ENCODE results near the gene KIAA1755.

Gene KIAA1755

GRCh38 chr20:38304845-38305447 lies 44.4 kb upstream of the KIAA1755 start:
- Histone ChIP-seq H3K4me3 (ENCODE audit: insufficient read length, low read depth) (no peak overlapping the region), H3K9me3 (ENCODE audit: insufficient read depth, low read length) (peaks cover 10% of the 10 kb centered on the region; the same call in 1 of the 2 replicates), H3K9ac (ENCODE audit: insufficient read length, low read depth) (no peak overlapping the region), H3K4me1 (ENCODE audit: insufficient read depth, insufficient read length) (peaks cover 2% of the 10 kb centered on the region), H3K27me3 (ENCODE audit: insufficient read depth, insufficient read length) (peaks cover 3% of the 10 kb centered on the region), H3K36me3 (ENCODE audit: insufficient read depth, insufficient read length, low read length) (no peaks in the 10 kb centered on the region)
- DNase-seq (ENCODE audit: low read depth, low spot score): peak; percentile 27
- TF ChIP-seq ZNF274 (IDR thresholded peaks at IDR 0.05; ENCODE audit: low read depth, low read length) (no peak), YY1 (IDR thresholded peaks at IDR 0.05; ENCODE audit: insufficient read depth, insufficient read length) (no peak), SUZ12 (IDR thresholded peaks at IDR 0.05; ENCODE audit: extremely low read depth, insufficient read depth, insufficient read length) (no peak)

- H3K27me3 ChIP-seq (ENCODE audit: insufficient read depth, insufficient read length): peaks cover 3% of the 10 kb centered on the region
- H3K4me3 ChIP-seq (ENCODE audit: insufficient read length, low read depth): no peak within 1 kb of the TSS
- H3K9me3 ChIP-seq (ENCODE audit: insufficient read depth, low read length): peaks cover 6% of the 10 kb centered on the region; the same call in 1 of the 2 replicates
- DNase-seq (ENCODE audit: low read depth, low spot score): no peak
- H3K36me3 ChIP-seq (ENCODE audit: insufficient read depth, insufficient read length, low read length): no peaks in the 10 kb centered on the region
- H3K4me1 ChIP-seq (ENCODE audit: insufficient read depth, insufficient read length): peaks cover 5% of the 10 kb centered on the region
- no peak within 1 kb of the TSS for H3K9ac ChIP-seq (ENCODE audit: insufficient read length, low read depth)
- no peak for TF ChIP-seq SUZ12 (IDR thresholded peaks at IDR 0.05; ENCODE audit: extremely low read depth, insufficient read depth, insufficient read length)
These were observed 43.4 kb upstream of the KIAA1755 start, which contains the start of gene BPI for GRCh38 chr20:38303908-38304379. BPI (plus strand) TSS chr20:38304156; CDS start chr20:38304224, 68 bp downstream.

- Histone ChIP-seq H3K9ac (ENCODE audit: insufficient read length, low read depth) (no peak overlapping the region), H3K36me3 (ENCODE audit: insufficient read depth, insufficient read length, low read length) (no peaks in the 10 kb centered on the region), H3K27me3 (ENCODE audit: insufficient read depth, insufficient read length) (peaks cover 3% of the 10 kb centered on the region), H3K4me1 (ENCODE audit: insufficient read depth, insufficient read length) (peaks cover 9% of the 10 kb centered on the region), H3K9me3 (ENCODE audit: insufficient read depth, low read length) (no peaks in the 10 kb centered on the region), H3K4me3 (ENCODE audit: insufficient read length, low read depth) (no peak overlapping the region)
- TF ChIP-seq SUZ12 (IDR thresholded peaks at IDR 0.05; ENCODE audit: extremely low read depth, insufficient read depth, insufficient read length): no peak
- no peak for TF ChIP-seq ZNF274 (IDR thresholded peaks at IDR 0.05; ENCODE audit: low read depth, low read length)
- no peak for TF ChIP-seq YY1 (IDR thresholded peaks at IDR 0.05; ENCODE audit: insufficient read depth, insufficient read length)
- no peak for DNase-seq (ENCODE audit: low read depth, low spot score)
These were observed 42.3 kb upstream of the KIAA1755 start for GRCh38 chr20:38302786-38303185.

GRCh38 chr20:38301309-38301708 lies 40.8 kb upstream of the KIAA1755 start:
- Histone ChIP-seq H3K9ac (ENCODE audit: insufficient read length, low read depth) (no peak overlapping the region), H3K27me3 (ENCODE audit: insufficient read depth, insufficient read length) (peaks cover 3% of the 10 kb centered on the region), H3K4me3 (ENCODE audit: insufficient read length, low read depth) (no peak overlapping the region), H3K9me3 (ENCODE audit: insufficient read depth, low read length) (no peaks in the 10 kb centered on the region), H3K4me1 (ENCODE audit: insufficient read depth, insufficient read length) (peaks cover 9% of the 10 kb centered on the region), H3K36me3 (ENCODE audit: insufficient read depth, insufficient read length, low read length) (no peaks in the 10 kb centered on the region)
- TF ChIP-seq ZNF274 (IDR thresholded peaks at IDR 0.05; ENCODE audit: low read depth, low read length) (no peak), YY1 (IDR thresholded peaks at IDR 0.05; ENCODE audit: insufficient read depth, insufficient read length) (no peak), SUZ12 (IDR thresholded peaks at IDR 0.05; ENCODE audit: extremely low read depth, insufficient read depth, insufficient read length) (no peak)
- DNase-seq (ENCODE audit: low read depth, low spot score): no peak

- H3K36me3 ChIP-seq (ENCODE audit: insufficient read depth, insufficient read length, low read length): no peaks in the 10 kb centered on the region
- no peak for DNase-seq (ENCODE audit: low read depth, low spot score)
- H3K9ac ChIP-seq (ENCODE audit: insufficient read length, low read depth): no peak overlapping the region
- TF ChIP-seq ZNF274 (IDR thresholded peaks at IDR 0.05; ENCODE audit: low read depth, low read length): no peak
- TF ChIP-seq SUZ12 (IDR thresholded peaks at IDR 0.05; ENCODE audit: extremely low read depth, insufficient read depth, insufficient read length): no peak
- TF ChIP-seq YY1 (IDR thresholded peaks at IDR 0.05; ENCODE audit: insufficient read depth, insufficient read length): no peak
- peaks cover 9% of the 10 kb centered on the region for H3K4me1 ChIP-seq (ENCODE audit: insufficient read depth, insufficient read length)
- peaks cover 3% of the 10 kb centered on the region for H3K27me3 ChIP-seq (ENCODE audit: insufficient read depth, insufficient read length)
- H3K9me3 ChIP-seq (ENCODE audit: insufficient read depth, low read length): no peaks in the 10 kb centered on the region
- no peak overlapping the region for H3K4me3 ChIP-seq (ENCODE audit: insufficient read length, low read depth)
These were observed 39.9 kb upstream of the KIAA1755 start for GRCh38 chr20:38300438-38300837.

- TF ChIP-seq YY1 (IDR thresholded peaks at IDR 0.05; ENCODE audit: insufficient read depth, insufficient read length) (no peak), SUZ12 (IDR thresholded peaks at IDR 0.05; ENCODE audit: extremely low read depth, insufficient read depth, insufficient read length) (no peak), ZNF274 (IDR thresholded peaks at IDR 0.05; ENCODE audit: low read depth, low read length) (no peak)
- peaks cover 3% of the 10 kb centered on the region for H3K27me3 ChIP-seq (ENCODE audit: insufficient read depth, insufficient read length)
- no peaks in the 10 kb centered on the region for H3K36me3 ChIP-seq (ENCODE audit: insufficient read depth, insufficient read length, low read length)
- H3K4me3 ChIP-seq (ENCODE audit: insufficient read length, low read depth): no peak overlapping the region
- H3K4me1 ChIP-seq (ENCODE audit: insufficient read depth, insufficient read length): peaks cover 9% of the 10 kb centered on the region
- no peaks in the 10 kb centered on the region for H3K9me3 ChIP-seq (ENCODE audit: insufficient read depth, low read length)
- H3K9ac ChIP-seq (ENCODE audit: insufficient read length, low read depth): no peak overlapping the region
- DNase-seq (ENCODE audit: low read depth, low spot score): no peak
These were observed 39.4 kb upstream of the KIAA1755 start for GRCh38 chr20:38299963-38300362.

- no peak for DNase-seq (ENCODE audit: low read depth, low spot score)
- Histone ChIP-seq H3K27me3 (ENCODE audit: insufficient read depth, insufficient read length) (peaks cover 3% of the 10 kb centered on the region), H3K36me3 (ENCODE audit: insufficient read depth, insufficient read length, low read length) (no peaks in the 10 kb centered on the region), H3K4me3 (ENCODE audit: insufficient read length, low read depth) (no peak overlapping the region), H3K4me1 (ENCODE audit: insufficient read depth, insufficient read length) (peaks cover 7% of the 10 kb centered on the region), H3K9me3 (ENCODE audit: insufficient read depth, low read length) (no peaks in the 10 kb centered on the region), H3K9ac (ENCODE audit: insufficient read length, low read depth) (peak overlapping the region; percentile 12)
- TF ChIP-seq SUZ12 (IDR thresholded peaks at IDR 0.05; ENCODE audit: extremely low read depth, insufficient read depth, insufficient read length): no peak
- TF ChIP-seq ZNF274 (IDR thresholded peaks at IDR 0.05; ENCODE audit: low read depth, low read length): no peak
- no peak for TF ChIP-seq YY1 (IDR thresholded peaks at IDR 0.05; ENCODE audit: insufficient read depth, insufficient read length)
These were observed 38.3 kb upstream of the KIAA1755 start for GRCh38 chr20:38298768-38299288.

Data from NT2/D1 (cell line).